ENCODE measurements around the gene RBM34.

DNA sequence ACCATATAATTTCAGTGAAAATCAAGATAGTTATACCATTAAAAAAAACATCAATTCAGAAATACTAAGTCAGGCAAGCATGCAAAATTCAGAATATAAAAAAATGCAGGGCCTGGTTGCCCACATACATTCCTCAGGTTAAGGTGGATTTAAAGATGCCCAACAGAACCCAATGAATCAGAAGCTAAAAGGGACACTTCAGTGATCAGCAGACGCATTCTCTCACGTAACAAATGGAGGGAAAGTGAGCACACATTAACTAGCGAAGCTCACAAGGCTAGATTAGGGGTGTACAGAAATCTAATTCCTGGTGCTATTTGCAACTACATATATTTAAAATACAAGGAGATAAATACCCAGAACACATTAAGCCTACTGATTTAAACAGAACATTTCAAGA is 49.9 kb downstream of the RBM34 start:
- TF ChIP-seq, protein P1, sequence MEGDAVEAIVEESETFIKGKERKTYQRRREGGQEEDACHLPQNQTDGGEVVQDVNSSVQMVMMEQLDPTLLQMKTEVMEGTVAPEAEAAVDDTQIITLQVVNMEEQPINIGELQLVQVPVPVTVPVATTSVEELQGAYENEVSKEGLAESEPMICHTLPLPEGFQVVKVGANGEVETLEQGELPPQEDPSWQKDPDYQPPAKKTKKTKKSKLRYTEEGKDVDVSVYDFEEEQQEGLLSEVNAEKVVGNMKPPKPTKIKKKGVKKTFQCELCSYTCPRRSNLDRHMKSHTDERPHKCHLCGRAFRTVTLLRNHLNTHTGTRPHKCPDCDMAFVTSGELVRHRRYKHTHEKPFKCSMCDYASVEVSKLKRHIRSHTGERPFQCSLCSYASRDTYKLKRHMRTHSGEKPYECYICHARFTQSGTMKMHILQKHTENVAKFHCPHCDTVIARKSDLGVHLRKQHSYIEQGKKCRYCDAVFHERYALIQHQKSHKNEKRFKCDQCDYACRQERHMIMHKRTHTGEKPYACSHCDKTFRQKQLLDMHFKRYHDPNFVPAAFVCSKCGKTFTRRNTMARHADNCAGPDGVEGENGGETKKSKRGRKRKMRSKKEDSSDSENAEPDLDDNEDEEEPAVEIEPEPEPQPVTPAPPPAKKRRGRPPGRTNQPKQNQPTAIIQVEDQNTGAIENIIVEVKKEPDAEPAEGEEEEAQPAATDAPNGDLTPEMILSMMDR (IDR thresholded peaks at IDR 0.05; ENCODE audit: insufficient read depth, low read length): no peak
- no peak for TF ChIP-seq GABPA (IDR thresholded peaks at IDR 0.05; ENCODE audit: low read depth)
- no peak for TF ChIP-seq SPI1 (IDR thresholded peaks at IDR 0.05; ENCODE audit: borderline replicate concordance, low read depth)
- TF ChIP-seq POLR2AphosphoS5 (IDR thresholded peaks at IDR 0.05; ENCODE audit: low read depth): no peak
- TF ChIP-seq, protein P2, sequence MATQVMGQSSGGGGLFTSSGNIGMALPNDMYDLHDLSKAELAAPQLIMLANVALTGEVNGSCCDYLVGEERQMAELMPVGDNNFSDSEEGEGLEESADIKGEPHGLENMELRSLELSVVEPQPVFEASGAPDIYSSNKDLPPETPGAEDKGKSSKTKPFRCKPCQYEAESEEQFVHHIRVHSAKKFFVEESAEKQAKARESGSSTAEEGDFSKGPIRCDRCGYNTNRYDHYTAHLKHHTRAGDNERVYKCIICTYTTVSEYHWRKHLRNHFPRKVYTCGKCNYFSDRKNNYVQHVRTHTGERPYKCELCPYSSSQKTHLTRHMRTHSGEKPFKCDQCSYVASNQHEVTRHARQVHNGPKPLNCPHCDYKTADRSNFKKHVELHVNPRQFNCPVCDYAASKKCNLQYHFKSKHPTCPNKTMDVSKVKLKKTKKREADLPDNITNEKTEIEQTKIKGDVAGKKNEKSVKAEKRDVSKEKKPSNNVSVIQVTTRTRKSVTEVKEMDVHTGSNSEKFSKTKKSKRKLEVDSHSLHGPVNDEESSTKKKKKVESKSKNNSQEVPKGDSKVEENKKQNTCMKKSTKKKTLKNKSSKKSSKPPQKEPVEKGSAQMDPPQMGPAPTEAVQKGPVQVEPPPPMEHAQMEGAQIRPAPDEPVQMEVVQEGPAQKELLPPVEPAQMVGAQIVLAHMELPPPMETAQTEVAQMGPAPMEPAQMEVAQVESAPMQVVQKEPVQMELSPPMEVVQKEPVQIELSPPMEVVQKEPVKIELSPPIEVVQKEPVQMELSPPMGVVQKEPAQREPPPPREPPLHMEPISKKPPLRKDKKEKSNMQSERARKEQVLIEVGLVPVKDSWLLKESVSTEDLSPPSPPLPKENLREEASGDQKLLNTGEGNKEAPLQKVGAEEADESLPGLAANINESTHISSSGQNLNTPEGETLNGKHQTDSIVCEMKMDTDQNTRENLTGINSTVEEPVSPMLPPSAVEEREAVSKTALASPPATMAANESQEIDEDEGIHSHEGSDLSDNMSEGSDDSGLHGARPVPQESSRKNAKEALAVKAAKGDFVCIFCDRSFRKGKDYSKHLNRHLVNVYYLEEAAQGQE (IDR thresholded peaks at IDR 0.05; ENCODE audit: insufficient replicate concordance, low read depth): no peak
